Activated gamma-delta T cell treated with Interleukin-2 at 50 U/mL for 16 hours (primary cell): ENCODE data around the gene SH2D2A.
"Not testable (repeated sequence)": the region's sequence is repeated elsewhere in the genome, so short reads cannot be mapped to it uniquely, and the experiment has no call there.

ENCODE experiments used
- DNase-seq: peaks from one replicate; pipeline ENCODE4 v3.0.0-alpha.2; 2020

Gene SH2D2A

GRCh38 chr1:156767879-156768604 lies 48.6 kb downstream of the SH2D2A start:
- no peak for DNase-seq

- peak; percentile 96 for DNase-seq
Observed at GRCh38 chr1:156767101-156767878, 49.4 kb downstream of the SH2D2A start, which contains the start of gene PRCC. PRCC (plus strand) TSS chr1:156767535; CDS start chr1:156767772, 237 bp downstream.

GRCh38 chr1:156766298-156767100 lies 50.1 kb downstream of the SH2D2A start:
- DNase-seq: no peak

GRCh38 chr1:156765666-156766065 lies 51.0 kb downstream of the SH2D2A start:
- DNase-seq: no peak

GRCh38 chr1:156765136-156765535 lies 51.5 kb downstream of the SH2D2A start:
- DNase-seq: not testable (repeated sequence)

GRCh38 chr1:156760796-156761104 lies 55.9 kb downstream of the SH2D2A start:
- no peak for DNase-seq

GRCh38 chr1:156760092-156760795 lies 56.4 kb downstream of the SH2D2A start:
- no peak for DNase-seq

GRCh38 chr1:156757572-156758253 lies 58.9 kb downstream of the SH2D2A start:
- not testable (repeated sequence) for DNase-seq

GRCh38 chr1:156756355-156756754 lies 60.3 kb downstream of the SH2D2A start:
- DNase-seq: no peak
